ENCODE results near the gene IRF2BPL. TPM values are rescaled to one million over a fixed set of nuclear protein-coding genes. Genes with fewer than 3 reads are reported as not detected.
"Not testable (repeated sequence)": the region's sequence is repeated elsewhere in the genome, so short reads cannot be mapped to it uniquely, and the experiment has no call there.

The IRF2BPL gene
- total RNA-seq, 1 donor from 2014 or later = 70.2 TPM

- no peak for TF ChIP-seq CTCF (IDR thresholded peaks at IDR 0.05; ENCODE audit: insufficient read depth, low read length, poor library complexity, severe bottlenecking)
- Histone ChIP-seq H3K27me3 (ENCODE audit: control insufficient read depth, insufficient read depth, low read length) (no peaks in the 10 kb centered on the region), H3K36me3 (ENCODE audit: control insufficient read depth, insufficient read depth, low read length) (peaks cover 8% of the 10 kb centered on the region), H3K4me3 (ENCODE audit: low read depth, low read length) (no peak overlapping the region)
- no peak for DNase-seq (ENCODE audit: low read depth)
These were observed 6.2 kb downstream of the IRF2BPL start for GRCh38 chr14:77022236-77022852.

- H3K36me3 ChIP-seq (ENCODE audit: control insufficient read depth, insufficient read depth, low read length); DNase-seq (ENCODE audit: low read depth); H3K27me3 ChIP-seq (ENCODE audit: control insufficient read depth, insufficient read depth, low read length); H3K4me3 ChIP-seq (ENCODE audit: low read depth, low read length): not testable (repeated sequence)
These were observed 7.1 kb downstream of the IRF2BPL start for GRCh38 chr14:77021424-77021823.

- H3K27me3 ChIP-seq (ENCODE audit: control insufficient read depth, insufficient read depth, low read length) = no peaks in the 10 kb centered on the region
- no peaks in the 10 kb centered on the region for H3K36me3 ChIP-seq (ENCODE audit: control insufficient read depth, insufficient read depth, low read length)
- no peak for DNase-seq (ENCODE audit: low read depth)
- TF ChIP-seq CTCF (IDR thresholded peaks at IDR 0.05; ENCODE audit: insufficient read depth, low read length, poor library complexity, severe bottlenecking) = no peak
- H3K4me3 ChIP-seq (ENCODE audit: low read depth, low read length) = no peak overlapping the region
These were observed 9.7 kb downstream of the IRF2BPL start for GRCh38 chr14:77018785-77019184.

- DNase-seq (ENCODE audit: low read depth) = no peak
- no peak overlapping the region for H3K4me3 ChIP-seq (ENCODE audit: low read depth, low read length)
- TF ChIP-seq CTCF (IDR thresholded peaks at IDR 0.05; ENCODE audit: insufficient read depth, low read length, poor library complexity, severe bottlenecking) = no peak
- H3K27me3 ChIP-seq (ENCODE audit: control insufficient read depth, insufficient read depth, low read length) = no peaks in the 10 kb centered on the region
- H3K36me3 ChIP-seq (ENCODE audit: control insufficient read depth, insufficient read depth, low read length) = no peaks in the 10 kb centered on the region
These were observed 10.8 kb downstream of the IRF2BPL start for GRCh38 chr14:77017666-77018065.

GRCh38 chr14:77014734-77015133 is 13.8 kb downstream of the IRF2BPL start:
- Histone ChIP-seq H3K36me3 (ENCODE audit: control insufficient read depth, insufficient read depth, low read length) (no peaks in the 10 kb centered on the region), H3K4me3 (ENCODE audit: low read depth, low read length) (no peak overlapping the region), H3K27me3 (ENCODE audit: control insufficient read depth, insufficient read depth, low read length) (no peaks in the 10 kb centered on the region)
- no peak for TF ChIP-seq CTCF (IDR thresholded peaks at IDR 0.05; ENCODE audit: insufficient read depth, low read length, poor library complexity, severe bottlenecking)
- no peak for DNase-seq (ENCODE audit: low read depth)

- no peaks in the 10 kb centered on the region for H3K36me3 ChIP-seq (ENCODE audit: control insufficient read depth, insufficient read depth, low read length)
- TF ChIP-seq CTCF (IDR thresholded peaks at IDR 0.05; ENCODE audit: insufficient read depth, low read length, poor library complexity, severe bottlenecking) = no peak
- H3K4me3 ChIP-seq (ENCODE audit: low read depth, low read length) = no peak overlapping the region
- H3K27me3 ChIP-seq (ENCODE audit: control insufficient read depth, insufficient read depth, low read length) = no peaks in the 10 kb centered on the region
- no peak for DNase-seq (ENCODE audit: low read depth)
These were observed 14.4 kb downstream of the IRF2BPL start for GRCh38 chr14:77014004-77014604.

Data from kidney epithelial cell (primary cell).